OCI-LY1 (cell line): ENCODE data around the gene FAM174A.

Source experiments
- H2AFZ ChIP-seq: fragments of 200-600 bp; sonication (generic), shearing (Covaris generic); 2 replicates; pipeline ENCODE4 v1.6.0; 2014; ENCODE audit warnings: antibody characterized with exemption, mild to moderate bottlenecking, low read length
- H3F3A ChIP-seq: fragments of 200-600 bp; sonication (generic), shearing (Covaris generic); 2 replicates; pipeline ENCODE4 v1.6.0; 2014; ENCODE audit warnings: mild to moderate bottlenecking, antibody characterized with exemption, low read length, moderate library complexity; ENCODE audit not compliant: insufficient read depth
- H3K27ac ChIP-seq: fragments of 200-600 bp; sonication (generic); 2 replicates; pipeline ENCODE4 v1.5.1; 2014; ENCODE audit warnings: low read length, mixed run types, mild to moderate bottlenecking, low read depth; ENCODE audit not compliant: poor library complexity, severe bottlenecking
- H3K27me3 ChIP-seq: fragments of 200-600 bp; sonication (generic); 2 replicates; pipeline ENCODE4 v1.6.0; 2014; ENCODE audit warnings: antibody characterized with exemption, mild to moderate bottlenecking, low read length, moderate library complexity; ENCODE audit not compliant: insufficient read depth
- H3K36me3 ChIP-seq: fragments of 200-600 bp; sonication (generic); 2 replicates; pipeline ENCODE4 v1.6.1; 2014; ENCODE audit warnings: mild to moderate bottlenecking, antibody characterized with exemption, low read length, moderate library complexity, mixed read lengths; ENCODE audit not compliant: insufficient read depth
- H3K4me1 ChIP-seq: fragments of 200-600 bp; sonication (generic); 2 replicates; pipeline ENCODE4 v1.5.1; 2014; ENCODE audit warnings: mild to moderate bottlenecking, low read length, moderate library complexity; ENCODE audit not compliant: insufficient read depth, severe bottlenecking
- H3K4me2 ChIP-seq: fragments of 200-600 bp; sonication (generic), shearing (Covaris generic); 2 replicates; pipeline ENCODE4 v1.6.1; 2014; ENCODE audit warnings: low read length
- H3K4me3 ChIP-seq: fragments of 200-600 bp; sonication (generic); 2 replicates; pipeline ENCODE4 v1.5.1; 2014; ENCODE audit warnings: low read length, low read depth, mild to moderate bottlenecking, mixed read lengths; ENCODE audit not compliant: poor library complexity, severe bottlenecking
- H3K79me2 ChIP-seq: fragments of 200-600 bp; shearing (Covaris generic); 2 replicates; pipeline ENCODE4 v1.6.1; 2016; ENCODE audit warnings: mixed run types, low read length, mixed read lengths; ENCODE audit not compliant: insufficient read depth
- H3K9ac ChIP-seq: fragments of 200-600 bp; sonication (generic), shearing (Covaris generic); 2 replicates; pipeline ENCODE4 v1.6.1; 2014; ENCODE audit warnings: mild to moderate bottlenecking, low read length, mixed read lengths
- H3K9me2 ChIP-seq: fragments of 200-600 bp; sonication (generic), shearing (Covaris generic); 2 replicates; pipeline ENCODE4 v1.6.1; 2014; ENCODE audit warnings: low read depth, mild to moderate bottlenecking, low read length, mixed read lengths
- H3K9me3 ChIP-seq: fragments of 200-600 bp; shearing (Covaris generic); 2 replicates; pipeline ENCODE4 v1.6.1; 2014; ENCODE audit warnings: low read length, mixed read lengths
- H4K20me1 ChIP-seq: fragments of 200-600 bp; sonication (generic), shearing (Covaris generic); 2 replicates; pipeline ENCODE4 v1.6.0; 2016; ENCODE audit warnings: mild to moderate bottlenecking, low read length; ENCODE audit not compliant: insufficient read depth
- EZH2 ChIP-seq: fragments of 200-600 bp; sonication (generic), shearing (Covaris generic); IDR thresholded peaks from 2 replicates; pipeline ENCODE4 v1.8.0; 2017; ENCODE audit warnings: borderline replicate concordance, mixed run types, mild to moderate bottlenecking, antibody characterized with exemption, low read length, moderate library complexity, mixed read lengths
- TF ChIP-seq, protein P1 (sequence below): fragments of 200-600 bp; sonication (generic), shearing (Covaris generic); IDR thresholded peaks from 2 replicates; pipeline ENCODE4 v1.5.1; 2017; ENCODE audit warnings: mild to moderate bottlenecking, antibody characterized with exemption, low read length, moderate library complexity, mixed read lengths

Gene FAM174A

DNA sequence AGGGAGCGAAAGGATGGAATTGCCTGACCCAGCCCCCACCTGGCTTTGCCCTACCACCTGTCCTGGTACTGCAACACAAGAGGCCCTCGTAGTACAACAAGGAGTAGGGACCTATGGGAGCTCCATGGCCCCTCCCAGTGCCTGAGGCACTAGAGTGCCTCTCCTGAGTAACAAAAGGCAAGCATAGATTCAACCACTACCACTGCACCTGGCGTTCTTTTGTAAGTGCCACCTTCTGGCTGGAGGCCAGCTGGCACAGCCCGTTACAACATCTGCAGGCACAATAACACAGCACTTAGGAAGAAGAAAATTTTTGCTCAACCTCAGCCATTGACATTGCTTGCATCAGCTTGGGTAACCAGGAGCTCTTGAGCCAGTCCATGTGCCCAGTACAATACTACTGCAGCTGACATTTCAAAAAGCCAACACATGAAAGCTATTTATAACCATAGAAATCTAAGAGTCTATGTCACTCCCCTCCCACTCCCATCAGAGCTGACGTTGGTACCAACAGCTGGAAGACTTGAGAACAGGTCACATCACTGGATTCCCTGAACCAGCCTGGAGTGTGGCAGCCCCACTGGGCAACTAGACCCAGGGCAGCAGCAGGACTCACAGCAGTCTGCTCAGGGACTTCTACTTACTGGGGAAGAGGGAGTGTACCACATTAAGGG is 17.7 kb upstream of the FAM174A start:
- TF ChIP-seq EZH2 = no peak
- TF ChIP-seq, protein P1, sequence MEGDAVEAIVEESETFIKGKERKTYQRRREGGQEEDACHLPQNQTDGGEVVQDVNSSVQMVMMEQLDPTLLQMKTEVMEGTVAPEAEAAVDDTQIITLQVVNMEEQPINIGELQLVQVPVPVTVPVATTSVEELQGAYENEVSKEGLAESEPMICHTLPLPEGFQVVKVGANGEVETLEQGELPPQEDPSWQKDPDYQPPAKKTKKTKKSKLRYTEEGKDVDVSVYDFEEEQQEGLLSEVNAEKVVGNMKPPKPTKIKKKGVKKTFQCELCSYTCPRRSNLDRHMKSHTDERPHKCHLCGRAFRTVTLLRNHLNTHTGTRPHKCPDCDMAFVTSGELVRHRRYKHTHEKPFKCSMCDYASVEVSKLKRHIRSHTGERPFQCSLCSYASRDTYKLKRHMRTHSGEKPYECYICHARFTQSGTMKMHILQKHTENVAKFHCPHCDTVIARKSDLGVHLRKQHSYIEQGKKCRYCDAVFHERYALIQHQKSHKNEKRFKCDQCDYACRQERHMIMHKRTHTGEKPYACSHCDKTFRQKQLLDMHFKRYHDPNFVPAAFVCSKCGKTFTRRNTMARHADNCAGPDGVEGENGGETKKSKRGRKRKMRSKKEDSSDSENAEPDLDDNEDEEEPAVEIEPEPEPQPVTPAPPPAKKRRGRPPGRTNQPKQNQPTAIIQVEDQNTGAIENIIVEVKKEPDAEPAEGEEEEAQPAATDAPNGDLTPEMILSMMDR = peak; percentile 9; the same call in 1 of the 2 replicates
- H2AFZ ChIP-seq = no peak overlapping the region
- H3K79me2 ChIP-seq = no peaks in the 10 kb centered on the region
- no peaks in the 10 kb centered on the region for H4K20me1 ChIP-seq
- peak overlapping the region; percentile 12; the same call in 1 of the 2 replicates for H3K4me2 ChIP-seq
- no peak overlapping the region for H3K9ac ChIP-seq
- peaks cover 3% of the 10 kb centered on the region; the same call in 1 of the 2 replicates for H3K9me3 ChIP-seq
- peak overlapping the region; percentile 71 for H3K27ac ChIP-seq
- no peaks in the 10 kb centered on the region for H3K36me3 ChIP-seq
- no peaks in the 10 kb centered on the region for H3F3A ChIP-seq
- peaks cover 20% of the 10 kb centered on the region for H3K4me1 ChIP-seq
- no peak overlapping the region for H3K4me3 ChIP-seq
- H3K9me2 ChIP-seq = no peaks in the 10 kb centered on the region
- H3K27me3 ChIP-seq = no peaks in the 10 kb centered on the region

DNA sequence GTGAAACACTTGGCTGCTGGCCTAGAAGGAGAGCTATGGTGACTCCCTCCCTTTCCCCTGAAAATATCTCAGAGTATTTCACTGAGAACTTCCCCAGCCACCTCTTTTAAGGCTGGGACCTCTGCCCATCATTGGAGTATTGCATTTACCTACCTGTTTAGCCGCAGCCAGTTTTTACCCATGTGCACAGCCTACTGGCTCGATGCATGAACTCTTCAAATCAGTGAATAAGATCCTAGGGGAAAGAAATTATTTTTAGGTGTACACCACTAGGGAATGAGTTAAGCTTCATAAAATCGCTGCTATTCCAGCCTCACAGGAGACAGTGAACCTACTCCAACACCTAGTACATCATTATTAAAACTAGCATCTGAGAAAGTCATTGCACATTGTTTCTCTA is 16.8 kb upstream of the FAM174A start:
- H3F3A ChIP-seq = no peaks in the 10 kb centered on the region
- peak overlapping the region; percentile 71 for H3K27ac ChIP-seq
- TF ChIP-seq EZH2 = no peak
- TF ChIP-seq, protein P1 = peak; percentile 26; the same call in 1 of the 2 replicates
- H3K27me3 ChIP-seq = no peaks in the 10 kb centered on the region
- H3K36me3 ChIP-seq = no peaks in the 10 kb centered on the region
- no peak overlapping the region for H2AFZ ChIP-seq
- peaks cover 20% of the 10 kb centered on the region for H3K4me1 ChIP-seq
- H3K9me3 ChIP-seq = peaks cover 3% of the 10 kb centered on the region; the same call in 1 of the 2 replicates
- H3K9ac ChIP-seq = no peak overlapping the region
- no peaks in the 10 kb centered on the region for H4K20me1 ChIP-seq
- H3K4me3 ChIP-seq = no peak overlapping the region
- H3K9me2 ChIP-seq = no peaks in the 10 kb centered on the region
- no peaks in the 10 kb centered on the region for H3K79me2 ChIP-seq
- no peak overlapping the region for H3K4me2 ChIP-seq

DNA sequence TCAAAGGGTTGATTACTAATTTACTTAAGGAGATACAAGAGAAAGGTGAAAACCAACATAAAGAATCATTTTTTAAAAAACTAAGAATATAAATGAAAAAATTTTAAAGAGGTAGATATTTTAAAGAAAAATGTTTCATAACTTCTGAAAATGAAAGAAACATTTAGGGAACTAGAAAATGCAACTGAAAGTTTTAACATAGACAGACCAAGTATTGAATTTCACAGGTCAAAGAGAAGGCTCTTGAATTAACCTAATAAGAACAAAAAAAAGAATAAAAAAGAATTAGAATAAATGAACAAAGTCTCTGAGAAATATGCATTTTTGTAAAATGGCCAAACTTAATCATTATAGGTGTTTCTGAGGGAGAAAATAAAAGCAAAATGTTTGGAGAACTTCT is 16.1 kb upstream of the FAM174A start:
- Histone ChIP-seq H4K20me1 (no peaks in the 10 kb centered on the region), H3K36me3 (no peaks in the 10 kb centered on the region), H3K4me1 (peaks cover 20% of the 10 kb centered on the region), H3K9me3 (peaks cover 3% of the 10 kb centered on the region; the same call in 1 of the 2 replicates), H3K27me3 (no peaks in the 10 kb centered on the region), H3F3A (no peaks in the 10 kb centered on the region), H3K4me3 (no peak overlapping the region), H3K9ac (no peak overlapping the region), H3K4me2 (no peak overlapping the region), H2AFZ (no peak overlapping the region), H3K9me2 (no peaks in the 10 kb centered on the region), H3K79me2 (no peaks in the 10 kb centered on the region), H3K27ac (no peak overlapping the region)
- no peak for TF ChIP-seq EZH2
- TF ChIP-seq, protein P1 = no peak
